NCI-H524 (cell line): ENCODE results near the gene CYP27B1.
A peak's percentile ranks its signal among the peaks of the same experiment; 100 is the strongest.
"Not testable (repeated sequence)": the region's sequence is repeated elsewhere in the genome, so short reads cannot be mapped to it uniquely, and the experiment has no call there.

Experiments used
- DNase-seq, 2 experiments: peaks; one replicate each; lab custom pipeline; 2025; lab: John Stamatoyannopoulos, UW

Gene CYP27B1

GRCh38 chr12:57783466-57783801 is 16.6 kb upstream of the CYP27B1 start:
- no peak for DNase-seq

- DNase-seq, result peak; percentile 81 to 90
Observed at GRCh38 chr12:57782608-57783465, 16.0 kb upstream of the CYP27B1 start, which contains the start of gene TSFM. TSFM (plus strand) TSS chr12:57782787; CDS start chr12:57782802, 15 bp downstream.

GRCh38 chr12:57782243-57782607 is 15.3 kb upstream of the CYP27B1 start:
- DNase-seq, result no peak

- DNase-seq, result no peak
Observed at GRCh38 chr12:57781801-57782200, 14.9 kb upstream of the CYP27B1 start.

- no peak for DNase-seq
Observed at GRCh38 chr12:57781244-57781643, 14.4 kb upstream of the CYP27B1 start.

- DNase-seq, result no peak
Observed at GRCh38 chr12:57780284-57780897, 13.5 kb upstream of the CYP27B1 start.

GRCh38 chr12:57779736-57780135 is 12.9 kb upstream of the CYP27B1 start:
- DNase-seq, result no peak

- no peak for DNase-seq
Observed at GRCh38 chr12:57777911-57778310, 11.0 kb upstream of the CYP27B1 start.

GRCh38 chr12:57777367-57777766 is 10.5 kb upstream of the CYP27B1 start:
- no peak for DNase-seq

- DNase-seq, result no peak
Observed at GRCh38 chr12:57776247-57776587, 9.3 kb upstream of the CYP27B1 start.

- no peak for DNase-seq
Observed at GRCh38 chr12:57775563-57776246, 8.8 kb upstream of the CYP27B1 start.

GRCh38 chr12:57775044-57775443 is 8.2 kb upstream of the CYP27B1 start:
- DNase-seq, result no peak

- DNase-seq, result not testable (repeated sequence)
Observed at GRCh38 chr12:57774634-57775033, 7.8 kb upstream of the CYP27B1 start.

- peak; percentile 67 to 77 for DNase-seq
Observed at GRCh38 chr12:57772429-57773322, 5.8 kb upstream of the CYP27B1 start, which contains the start of gene EEF1AKMT3. EEF1AKMT3 (plus strand) TSS chr12:57772614; CDS start chr12:57772725, 111 bp downstream.

- DNase-seq, result peak; percentile 93 to 94
Observed at GRCh38 chr12:57771873-57772428, 5.1 kb upstream of the CYP27B1 start, which contains the start of gene METTL1. METTL1 (minus strand) TSS chr12:57772105; CDS start chr12:57772083, 22 bp downstream.

GRCh38 chr12:57771236-57771872 is 4.5 kb upstream of the CYP27B1 start:
- DNase-seq, result peak; percentile 86 to 88

GRCh38 chr12:57770734-57771133 is 3.9 kb upstream of the CYP27B1 start:
- no peak for DNase-seq

- DNase-seq, result no peak
Observed at GRCh38 chr12:57769594-57769993, 2.7 kb upstream of the CYP27B1 start.

- DNase-seq, result no peak
Observed at GRCh38 chr12:57767876-57768275, 998 bp upstream of the CYP27B1 start.

GRCh38 chr12:57767305-57767698 is 424 bp upstream of the CYP27B1 start:
- DNase-seq, result peak in 1 of 2 experiments; percentile 48
